ENCODE measurements around the gene PGR. TPM values are rescaled to one million over a fixed set of nuclear protein-coding genes. Genes with fewer than 3 reads are reported as not detected.

PGR gene
- total RNA-seq, 1 donor = under 0.01 TPM

GRCh38 chr11:101127699-101128570, 1.7 kb downstream of the PGR start:
- peak; percentile 78 for DNase-seq (ENCODE audit: insufficient read length, low spot score, missing footprints)
- TF ChIP-seq, protein P1, sequence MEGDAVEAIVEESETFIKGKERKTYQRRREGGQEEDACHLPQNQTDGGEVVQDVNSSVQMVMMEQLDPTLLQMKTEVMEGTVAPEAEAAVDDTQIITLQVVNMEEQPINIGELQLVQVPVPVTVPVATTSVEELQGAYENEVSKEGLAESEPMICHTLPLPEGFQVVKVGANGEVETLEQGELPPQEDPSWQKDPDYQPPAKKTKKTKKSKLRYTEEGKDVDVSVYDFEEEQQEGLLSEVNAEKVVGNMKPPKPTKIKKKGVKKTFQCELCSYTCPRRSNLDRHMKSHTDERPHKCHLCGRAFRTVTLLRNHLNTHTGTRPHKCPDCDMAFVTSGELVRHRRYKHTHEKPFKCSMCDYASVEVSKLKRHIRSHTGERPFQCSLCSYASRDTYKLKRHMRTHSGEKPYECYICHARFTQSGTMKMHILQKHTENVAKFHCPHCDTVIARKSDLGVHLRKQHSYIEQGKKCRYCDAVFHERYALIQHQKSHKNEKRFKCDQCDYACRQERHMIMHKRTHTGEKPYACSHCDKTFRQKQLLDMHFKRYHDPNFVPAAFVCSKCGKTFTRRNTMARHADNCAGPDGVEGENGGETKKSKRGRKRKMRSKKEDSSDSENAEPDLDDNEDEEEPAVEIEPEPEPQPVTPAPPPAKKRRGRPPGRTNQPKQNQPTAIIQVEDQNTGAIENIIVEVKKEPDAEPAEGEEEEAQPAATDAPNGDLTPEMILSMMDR (IDR thresholded peaks at IDR 0.05; ENCODE audit: extremely low read depth, low read depth, low read length) = no peak
- H3K9me3 ChIP-seq (ENCODE audit: low read depth, low read length) = no peaks in the 10 kb centered on the region
- no peaks in the 10 kb centered on the region for H3K79me2 ChIP-seq (ENCODE audit: insufficient read depth, low read length)
- no peak overlapping the region for H3K27ac ChIP-seq (ENCODE audit: low read depth, low read length)
- peaks cover 60% of the 10 kb centered on the region for H3K27me3 ChIP-seq (ENCODE audit: insufficient read depth, low read length)
- H2AFZ ChIP-seq (ENCODE audit: low read length) = no peak overlapping the region
- no peaks in the 10 kb centered on the region for H3K4me1 ChIP-seq (ENCODE audit: insufficient read depth, low read length)
- H3K36me3 ChIP-seq (ENCODE audit: insufficient read depth, low read length) = no peaks in the 10 kb centered on the region
- no peaks in the 10 kb centered on the region for H4K20me1 ChIP-seq (ENCODE audit: insufficient read depth, low read length)
- H3K4me2 ChIP-seq (ENCODE audit: insufficient read depth, low read length) = peak overlapping the region; percentile 85
- H3K4me3 ChIP-seq (ENCODE audit: insufficient read depth, low read length) = peak overlapping the region; percentile 67

GRCh38 chr11:101127197-101127698, 2.4 kb downstream of the PGR start:
- Histone ChIP-seq H3K9me3 (ENCODE audit: low read depth, low read length) (no peaks in the 10 kb centered on the region), H3K4me2 (ENCODE audit: insufficient read depth, low read length) (peak overlapping the region; percentile 85), H4K20me1 (ENCODE audit: insufficient read depth, low read length) (no peaks in the 10 kb centered on the region), H3K4me3 (ENCODE audit: insufficient read depth, low read length) (peak overlapping the region; percentile 67), H3K36me3 (ENCODE audit: insufficient read depth, low read length) (no peaks in the 10 kb centered on the region), H3K79me2 (ENCODE audit: insufficient read depth, low read length) (no peaks in the 10 kb centered on the region), H3K4me1 (ENCODE audit: insufficient read depth, low read length) (no peaks in the 10 kb centered on the region), H3K27ac (ENCODE audit: low read depth, low read length) (no peak overlapping the region), H2AFZ (ENCODE audit: low read length) (peak overlapping the region; percentile 85), H3K27me3 (ENCODE audit: insufficient read depth, low read length) (peaks cover 60% of the 10 kb centered on the region)
- DNase-seq (ENCODE audit: insufficient read length, low spot score, missing footprints) = peak; percentile 76
- TF ChIP-seq, protein P1 (IDR thresholded peaks at IDR 0.05; ENCODE audit: extremely low read depth, low read depth, low read length) = no peak

DNA sequence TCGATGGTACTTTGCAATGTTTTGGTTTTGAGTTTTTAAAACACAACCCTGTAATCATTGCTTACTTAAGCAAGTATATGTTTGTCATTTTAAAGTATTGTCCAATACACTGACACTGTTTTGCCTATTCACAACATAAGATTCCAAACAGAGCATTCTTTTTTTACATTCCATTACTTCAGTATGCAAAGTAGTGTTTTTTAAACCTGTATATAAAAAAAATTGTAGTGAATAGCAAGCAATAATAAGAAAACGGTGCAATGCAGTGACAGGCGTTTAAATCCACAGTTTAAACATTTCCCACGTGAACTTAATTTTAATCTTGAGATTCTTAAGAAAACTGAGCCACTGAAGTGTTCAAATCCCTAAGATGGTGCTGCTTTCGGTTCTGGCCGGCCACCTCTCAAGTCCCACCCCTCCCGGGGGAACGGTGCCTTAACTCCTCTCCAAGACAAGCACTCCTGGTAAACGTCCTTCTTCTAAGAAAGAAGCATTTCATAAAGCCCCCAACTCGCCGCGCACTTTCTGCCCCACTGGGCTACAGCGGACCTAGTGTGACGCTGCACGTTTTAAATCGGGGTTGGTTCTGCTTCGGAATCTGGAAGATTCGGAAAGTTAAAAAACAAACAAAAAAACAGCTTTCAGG, 2.9 kb downstream of the PGR start:
- H3K27me3 ChIP-seq (ENCODE audit: insufficient read depth, low read length) = peaks cover 57% of the 10 kb centered on the region
- H3K4me2 ChIP-seq (ENCODE audit: insufficient read depth, low read length) = peak overlapping the region; percentile 85
- no peaks in the 10 kb centered on the region for H3K36me3 ChIP-seq (ENCODE audit: insufficient read depth, low read length)
- H3K4me1 ChIP-seq (ENCODE audit: insufficient read depth, low read length) = no peaks in the 10 kb centered on the region
- no peaks in the 10 kb centered on the region for H3K79me2 ChIP-seq (ENCODE audit: insufficient read depth, low read length)
- H3K9me3 ChIP-seq (ENCODE audit: low read depth, low read length) = no peaks in the 10 kb centered on the region
- no peaks in the 10 kb centered on the region for H4K20me1 ChIP-seq (ENCODE audit: insufficient read depth, low read length)
- H3K4me3 ChIP-seq (ENCODE audit: insufficient read depth, low read length) = peak overlapping the region; percentile 67
- TF ChIP-seq, protein P1 (IDR thresholded peaks at IDR 0.05; ENCODE audit: extremely low read depth, low read depth, low read length) = no peak
- peak overlapping the region; percentile 85 for H2AFZ ChIP-seq (ENCODE audit: low read length)
- peak; percentile 79 for DNase-seq (ENCODE audit: insufficient read length, low spot score, missing footprints)
- no peak overlapping the region for H3K27ac ChIP-seq (ENCODE audit: low read depth, low read length)

DNA sequence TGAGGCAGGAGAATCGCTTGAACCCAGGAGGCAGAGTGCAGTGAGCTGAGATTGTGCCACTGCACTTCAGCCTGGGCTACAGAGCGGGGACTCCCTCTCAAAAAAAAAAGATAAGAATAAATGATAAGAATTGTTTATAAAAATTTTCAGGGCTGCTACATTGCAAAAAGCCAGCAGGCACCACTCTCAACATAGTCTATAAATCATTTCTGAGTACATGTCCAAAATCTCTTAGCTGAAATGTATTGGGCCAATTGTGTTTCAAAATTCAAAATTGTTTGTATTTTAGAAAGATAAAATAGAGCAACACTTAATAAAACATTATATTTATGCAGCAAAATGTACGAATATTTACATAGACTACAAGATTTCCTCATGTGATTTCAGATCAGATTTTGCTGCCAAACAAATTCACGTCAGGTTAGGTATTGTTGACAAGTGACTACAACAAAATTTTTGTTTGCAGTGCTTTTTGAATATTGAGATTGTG, 13.9 kb downstream of the PGR start:
- Histone ChIP-seq H3K27me3 (ENCODE audit: insufficient read depth, low read length) (no peaks in the 10 kb centered on the region), H3K4me3 (ENCODE audit: insufficient read depth, low read length) (no peak overlapping the region), H3K4me2 (ENCODE audit: insufficient read depth, low read length) (no peak overlapping the region), H3K4me1 (ENCODE audit: insufficient read depth, low read length) (no peaks in the 10 kb centered on the region), H2AFZ (ENCODE audit: low read length) (no peak overlapping the region), H3K9me3 (ENCODE audit: low read depth, low read length) (no peaks in the 10 kb centered on the region), H3K27ac (ENCODE audit: low read depth, low read length) (no peak overlapping the region), H3K36me3 (ENCODE audit: insufficient read depth, low read length) (no peaks in the 10 kb centered on the region), H3K79me2 (ENCODE audit: insufficient read depth, low read length) (no peaks in the 10 kb centered on the region), H4K20me1 (ENCODE audit: insufficient read depth, low read length) (no peaks in the 10 kb centered on the region)
- DNase-seq (ENCODE audit: insufficient read length, low spot score, missing footprints) = no peak
- TF ChIP-seq, protein P1 (IDR thresholded peaks at IDR 0.05; ENCODE audit: extremely low read depth, low read depth, low read length) = no peak
